Measurements from ENCODE around the gene KCNH6.

The KCNH6 gene

GRCh38 chr17:63523253-63523855, at the start of gene KCNH6:
TSS of gene KCNH6 (plus strand) at chr17:63523358. CDS start at chr17:63523414, 56 bp downstream.
- DNase-seq = no peak

GRCh38 chr17:63474174-63474573, 49.0 kb upstream of the KCNH6 start:
- no peak for DNase-seq

GRCh38 chr17:63474586-63475460, 48.3 kb upstream of the KCNH6 start:
- DNase-seq = no peak

- DNase-seq = no peak
These were observed 47.4 kb upstream of the KCNH6 start for GRCh38 chr17:63475491-63476412.

- no peak for DNase-seq
These were observed 46.7 kb upstream of the KCNH6 start for GRCh38 chr17:63476459-63476853.

- no peak for DNase-seq
These were observed 46.2 kb upstream of the KCNH6 start, which contains the start of gene ACE for GRCh38 chr17:63476854-63477479. TSS of gene ACE (plus strand) at chr17:63477061. CDS start at chr17:63477095, 34 bp downstream.

- no peak for DNase-seq
These were observed 45.4 kb upstream of the KCNH6 start for GRCh38 chr17:63477480-63478440.

- no peak for DNase-seq
These were observed 44.2 kb upstream of the KCNH6 start for GRCh38 chr17:63478814-63479494.

GRCh38 chr17:63479495-63480184, 43.5 kb upstream of the KCNH6 start:
- no peak for DNase-seq

- no peak for DNase-seq
These were observed 42.9 kb upstream of the KCNH6 start for GRCh38 chr17:63480192-63480784.

GRCh38 chr17:63480826-63481487, 42.2 kb upstream of the KCNH6 start:
- no peak for DNase-seq

GRCh38 chr17:63481488-63481870, 41.7 kb upstream of the KCNH6 start:
- no peak for DNase-seq

GRCh38 chr17:63482509-63482908, 40.6 kb upstream of the KCNH6 start:
- DNase-seq = no peak

GRCh38 chr17:63483038-63483437, 40.1 kb upstream of the KCNH6 start:
- no peak for DNase-seq

GRCh38 chr17:63483655-63484575, 39.2 kb upstream of the KCNH6 start:
- no peak for DNase-seq

GRCh38 chr17:63486317-63487013, 36.7 kb upstream of the KCNH6 start:
- no peak for DNase-seq

GRCh38 chr17:63487014-63487339, 36.2 kb upstream of the KCNH6 start:
- no peak for DNase-seq

- DNase-seq = no peak
These were observed 34.3 kb upstream of the KCNH6 start for GRCh38 chr17:63488851-63489250.
